SK-N-MC (cell line): ENCODE measurements around the gene LRRC75A.

Experiments used
- DNase-seq: peaks from one replicate; pipeline ENCODE4 v3.0.0-alpha.2; 2011; ENCODE audit warnings: low read depth, low spot score
- H3K27ac ChIP-seq: fragments of 200-600 bp; sonication (generic); 2 replicates; pipeline ENCODE4 v1.5.1; 2016; ENCODE audit warnings: mixed run types
- H3K36me3 ChIP-seq: fragments of 200-600 bp; sonication (generic); 2 replicates; pipeline ENCODE4 v1.6.1; 2017; ENCODE audit warnings: antibody characterized with exemption, low read length, mixed read lengths; ENCODE audit not compliant: insufficient read depth
- H3K4me3 ChIP-seq: fragments of 200-600 bp; sonication (generic); 2 replicates; pipeline ENCODE4 v1.5.1; 2016
- H3K9ac ChIP-seq: fragments of 200-600 bp; sonication (generic); 2 replicates; pipeline ENCODE4 v1.8.0; 2017; ENCODE audit warnings: mixed run types, mixed read lengths; ENCODE audit not compliant: insufficient read length
- H3K9me3 ChIP-seq: fragments of 200-600 bp; sonication (generic); 2 replicates; pipeline ENCODE4 v1.6.1; 2017; ENCODE audit warnings: low read depth, mild to moderate bottlenecking, antibody characterized with exemption, low read length, moderate library complexity, mixed read lengths
- EZH2 ChIP-seq: fragments of 200-600 bp; sonication (generic); IDR thresholded peaks from one replicate; pipeline ENCODE4 v1.6.1; 2017; ENCODE audit warnings: antibody characterized with exemption
- FOXP2 ChIP-seq: optimal IDR thresholded peaks from 2 replicates; pipeline ENCODE3; 2011; ENCODE audit warnings: mild to moderate bottlenecking, moderate library complexity; ENCODE audit not compliant: insufficient read depth; ENCODE audit errors: extremely low read length, control extremely low read depth
- POLR2AphosphoS5 ChIP-seq: IDR thresholded peaks from 2 replicates; pipeline ENCODE4 v1.6.1; 2012; ENCODE audit warnings: mild to moderate bottlenecking, low read depth, low read length, borderline replicate concordance

The LRRC75A gene

GRCh38 chr17:16468428-16468992 lies 23.5 kb downstream of the LRRC75A start:
- DNase-seq, result no peak
- Histone ChIP-seq H3K9ac (no peak overlapping the region), H3K36me3 (no peaks in the 10 kb centered on the region), H3K4me3 (no peak overlapping the region), H3K27ac (no peak overlapping the region), H3K9me3 (no peaks in the 10 kb centered on the region)
- no peak for TF ChIP-seq FOXP2
- no peak for TF ChIP-seq POLR2AphosphoS5
- no peak for TF ChIP-seq EZH2

- no peak overlapping the region for H3K27ac ChIP-seq
- H3K9ac ChIP-seq, result no peak overlapping the region
- no peaks in the 10 kb centered on the region for H3K9me3 ChIP-seq
- DNase-seq, result no peak
- no peaks in the 10 kb centered on the region for H3K36me3 ChIP-seq
- no peak for TF ChIP-seq EZH2
- no peak for TF ChIP-seq FOXP2
- no peak for TF ChIP-seq POLR2AphosphoS5
- H3K4me3 ChIP-seq, result no peak overlapping the region
Observed at GRCh38 chr17:16467886-16468285, 24.1 kb downstream of the LRRC75A start.

- no peaks in the 10 kb centered on the region for H3K9me3 ChIP-seq
- no peak for DNase-seq
- H3K36me3 ChIP-seq, result no peaks in the 10 kb centered on the region
- no peak overlapping the region for H3K27ac ChIP-seq
- no peak for TF ChIP-seq FOXP2
- no peak for TF ChIP-seq POLR2AphosphoS5
- no peak for TF ChIP-seq EZH2
- H3K9ac ChIP-seq, result no peak overlapping the region
- H3K4me3 ChIP-seq, result no peak overlapping the region
Observed at GRCh38 chr17:16467044-16467443, 24.9 kb downstream of the LRRC75A start.

GRCh38 chr17:16466407-16466806 lies 25.6 kb downstream of the LRRC75A start:
- DNase-seq, result no peak
- Histone ChIP-seq H3K27ac (no peak overlapping the region), H3K9ac (no peak overlapping the region), H3K4me3 (no peak overlapping the region), H3K9me3 (no peaks in the 10 kb centered on the region), H3K36me3 (no peaks in the 10 kb centered on the region)
- TF ChIP-seq EZH2 (no peak), FOXP2 (no peak), POLR2AphosphoS5 (no peak)

DNA sequence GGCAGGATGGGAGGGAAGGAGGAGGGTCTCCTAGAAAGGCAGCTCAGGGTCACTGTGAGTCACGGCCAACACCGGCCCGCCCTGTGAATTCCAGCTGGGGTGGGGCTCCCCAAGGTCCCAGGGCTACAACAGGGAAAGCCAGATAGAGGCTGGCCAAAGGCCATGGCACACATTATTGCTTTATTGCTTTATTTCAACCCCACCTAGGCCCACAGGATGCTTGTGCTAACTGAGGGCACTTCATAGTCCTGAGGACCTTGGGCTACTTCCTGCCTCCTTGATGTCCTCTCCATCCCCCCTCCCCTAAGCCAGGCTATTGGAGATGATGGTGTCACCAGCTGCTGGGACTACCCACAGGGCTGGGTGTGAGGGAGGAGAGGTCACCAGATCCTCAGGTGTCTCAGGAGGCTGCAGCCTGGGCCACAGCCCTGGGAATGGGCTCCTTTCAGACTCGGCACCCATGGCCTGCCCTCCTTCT lies 26.1 kb downstream of the LRRC75A start:
- H3K9ac ChIP-seq, result no peak overlapping the region
- no peak for DNase-seq
- H3K4me3 ChIP-seq, result no peak overlapping the region
- TF ChIP-seq POLR2AphosphoS5, result no peak
- TF ChIP-seq EZH2, result no peak
- TF ChIP-seq FOXP2, result no peak
- no peak overlapping the region for H3K27ac ChIP-seq
- H3K36me3 ChIP-seq, result no peaks in the 10 kb centered on the region
- no peaks in the 10 kb centered on the region for H3K9me3 ChIP-seq

- Histone ChIP-seq H3K36me3 (no peaks in the 10 kb centered on the region; the same call in 1 of the 2 replicates), H3K4me3 (no peak overlapping the region), H3K9me3 (no peaks in the 10 kb centered on the region), H3K27ac (no peak overlapping the region), H3K9ac (no peak overlapping the region)
- DNase-seq, result no peak
- no peak for TF ChIP-seq FOXP2
Observed at GRCh38 chr17:16465052-16465312, 27.0 kb downstream of the LRRC75A start.

DNA sequence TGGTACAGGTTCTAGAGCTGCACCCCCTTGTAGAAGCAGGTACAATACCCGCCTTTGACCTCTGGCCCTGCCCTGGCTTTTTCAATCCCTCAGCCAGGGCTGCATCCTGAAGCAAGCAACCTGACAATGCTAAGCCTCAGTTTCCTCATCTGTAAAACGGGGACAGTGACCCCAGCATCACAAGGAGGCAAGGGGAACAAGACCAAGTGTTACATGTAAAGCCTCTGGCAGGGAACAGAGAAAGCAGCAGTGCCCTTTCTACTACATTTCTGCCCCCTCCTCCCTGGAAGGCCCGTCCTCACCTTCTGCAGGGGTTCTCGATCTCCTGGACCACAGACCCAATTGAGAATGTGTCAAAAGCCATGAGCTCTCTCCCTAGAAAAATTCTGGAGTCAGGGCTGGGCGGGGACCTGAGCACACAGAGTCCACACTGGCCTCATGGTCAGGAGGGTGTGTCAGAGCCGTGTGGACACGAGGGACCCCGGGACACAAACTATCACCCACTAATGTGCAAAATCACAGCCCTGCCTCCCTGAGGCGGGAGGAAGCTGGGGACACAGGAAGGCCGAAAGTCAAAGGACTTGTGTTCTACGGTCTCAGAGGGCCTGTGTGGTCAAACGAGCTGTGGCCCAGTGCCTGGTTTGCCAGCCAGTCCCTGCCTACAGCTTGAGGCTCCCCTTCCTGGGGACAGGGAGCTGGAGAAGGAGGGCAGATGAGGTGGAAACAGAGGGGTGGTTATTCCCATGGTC lies 27.5 kb downstream of the LRRC75A start:
- H3K27ac ChIP-seq, result no peak overlapping the region
- H3K4me3 ChIP-seq, result no peak overlapping the region
- TF ChIP-seq EZH2, result no peak
- no peak for TF ChIP-seq POLR2AphosphoS5
- TF ChIP-seq FOXP2, result no peak
- no peak overlapping the region for H3K9ac ChIP-seq
- no peaks in the 10 kb centered on the region for H3K9me3 ChIP-seq
- DNase-seq, result no peak
- no peaks in the 10 kb centered on the region; the same call in 1 of the 2 replicates for H3K36me3 ChIP-seq

GRCh38 chr17:16463358-16464302 lies 28.4 kb downstream of the LRRC75A start:
- H3K27ac ChIP-seq, result no peak overlapping the region
- no peak overlapping the region for H3K4me3 ChIP-seq
- no peak overlapping the region for H3K9ac ChIP-seq
- TF ChIP-seq FOXP2, result no peak
- no peak for DNase-seq
- H3K9me3 ChIP-seq, result no peaks in the 10 kb centered on the region
- no peaks in the 10 kb centered on the region; the same call in 1 of the 2 replicates for H3K36me3 ChIP-seq
